ENCODE data around the gene SPAG4.

The SPAG4 gene

GRCh38 chr20:35627121-35627520 is 11.5 kb downstream of the SPAG4 start:
- Histone ChIP-seq H3K79me2 (ENCODE audit: insufficient read depth, low read length) (peaks cover 6% of the 10 kb centered on the region; the same call in 1 of the 2 replicates), H3K9ac (ENCODE audit: low read depth, low read length, poor library complexity, severe bottlenecking) (no peak overlapping the region), H3K4me3 (ENCODE audit: low read length, poor library complexity, severe bottlenecking) (no peak overlapping the region), H3K9me3 (ENCODE audit: insufficient read depth, low read depth, low read length) (no peaks in the 10 kb centered on the region), H3K9me2 (replicated peaks; ENCODE audit: low read depth, low read length) (no peaks in the 10 kb centered on the region), H4K20me1 (ENCODE audit: insufficient read depth, low read length, poor library complexity, severe bottlenecking) (no peaks in the 10 kb centered on the region), H3K4me2 (ENCODE audit: low read depth, low read length, poor library complexity, severe bottlenecking) (no peak overlapping the region), H3F3A (ENCODE audit: low read depth) (no peaks in the 10 kb centered on the region; the same call in 1 of the 2 replicates), H3K36me3 (ENCODE audit: insufficient read depth, low read length) (peaks cover 67% of the 10 kb centered on the region; the same call in 1 of the 2 replicates), H2AFZ (ENCODE audit: low read length) (no peak overlapping the region), H3K27me3 (ENCODE audit: insufficient read depth, low read length, poor library complexity, severe bottlenecking) (no peaks in the 10 kb centered on the region), H3K4me1 (ENCODE audit: insufficient read depth, low read length, poor library complexity, severe bottlenecking) (no peaks in the 10 kb centered on the region)
- TF ChIP-seq EZH2phosphoT487 (IDR thresholded peaks at IDR 0.05; ENCODE audit: borderline replicate concordance) (no peak), CTCF (conservative IDR thresholded peaks at IDR 0.05; ENCODE audit: low read length) (no peak)

GRCh38 chr20:35629427-35630145 is 14.0 kb downstream of the SPAG4 start:
- Histone ChIP-seq H3K4me2 (ENCODE audit: low read depth, low read length, poor library complexity, severe bottlenecking) (no peak overlapping the region), H3K79me2 (ENCODE audit: insufficient read depth, low read length) (peaks cover 22% of the 10 kb centered on the region; the same call in 1 of the 2 replicates), H3F3A (ENCODE audit: low read depth) (no peaks in the 10 kb centered on the region; the same call in 1 of the 2 replicates), H4K20me1 (ENCODE audit: insufficient read depth, low read length, poor library complexity, severe bottlenecking) (no peaks in the 10 kb centered on the region), H3K4me3 (ENCODE audit: low read length, poor library complexity, severe bottlenecking) (no peak overlapping the region), H2AFZ (ENCODE audit: low read length) (no peak overlapping the region), H3K27me3 (ENCODE audit: insufficient read depth, low read length, poor library complexity, severe bottlenecking) (no peaks in the 10 kb centered on the region), H3K4me1 (ENCODE audit: insufficient read depth, low read length, poor library complexity, severe bottlenecking) (no peaks in the 10 kb centered on the region), H3K9me3 (ENCODE audit: insufficient read depth, low read depth, low read length) (no peaks in the 10 kb centered on the region), H3K9ac (ENCODE audit: low read depth, low read length, poor library complexity, severe bottlenecking) (no peak overlapping the region), H3K9me2 (replicated peaks; ENCODE audit: low read depth, low read length) (no peaks in the 10 kb centered on the region), H3K36me3 (ENCODE audit: insufficient read depth, low read length) (peaks cover 70% of the 10 kb centered on the region; the same call in 1 of the 2 replicates)
- TF ChIP-seq EZH2phosphoT487 (IDR thresholded peaks at IDR 0.05; ENCODE audit: borderline replicate concordance) (no peak), CTCF (conservative IDR thresholded peaks at IDR 0.05; ENCODE audit: low read length) (no peak)

- no peak for TF ChIP-seq EZH2phosphoT487 (IDR thresholded peaks at IDR 0.05; ENCODE audit: borderline replicate concordance)
- TF ChIP-seq CTCF (conservative IDR thresholded peaks at IDR 0.05; ENCODE audit: low read length) = no peak
- H3K4me2 ChIP-seq (ENCODE audit: low read depth, low read length, poor library complexity, severe bottlenecking) = no peak overlapping the region
- no peaks in the 10 kb centered on the region for H3K4me1 ChIP-seq (ENCODE audit: insufficient read depth, low read length, poor library complexity, severe bottlenecking)
- H2AFZ ChIP-seq (ENCODE audit: low read length) = no peak overlapping the region
- H3K9ac ChIP-seq (ENCODE audit: low read depth, low read length, poor library complexity, severe bottlenecking) = no peak overlapping the region
- H3K79me2 ChIP-seq (ENCODE audit: insufficient read depth, low read length) = peaks cover 30% of the 10 kb centered on the region; the same call in 1 of the 2 replicates
- no peaks in the 10 kb centered on the region for H3K9me2 ChIP-seq (replicated peaks; ENCODE audit: low read depth, low read length)
- no peaks in the 10 kb centered on the region for H3K9me3 ChIP-seq (ENCODE audit: insufficient read depth, low read depth, low read length)
- H3K27me3 ChIP-seq (ENCODE audit: insufficient read depth, low read length, poor library complexity, severe bottlenecking) = no peaks in the 10 kb centered on the region
- H4K20me1 ChIP-seq (ENCODE audit: insufficient read depth, low read length, poor library complexity, severe bottlenecking) = no peaks in the 10 kb centered on the region
- no peaks in the 10 kb centered on the region; the same call in 1 of the 2 replicates for H3F3A ChIP-seq (ENCODE audit: low read depth)
- H3K36me3 ChIP-seq (ENCODE audit: insufficient read depth, low read length) = peaks cover 62% of the 10 kb centered on the region; the same call in 1 of the 2 replicates
- no peak overlapping the region for H3K4me3 ChIP-seq (ENCODE audit: low read length, poor library complexity, severe bottlenecking)
Observed at GRCh38 chr20:35630636-35631035, 15.0 kb downstream of the SPAG4 start.
